HFF-Myc (cell line): ENCODE results near the gene MSI2.

Experiments used
- DNase-seq: peaks from one replicate; pipeline ENCODE4 v3.0.0-alpha.2; 2011; ENCODE audit warnings: low read depth; ENCODE audit errors: extremely low read depth
- H3K4me3 ChIP-seq: replicated peaks from 2 replicates; pipeline ENCODE4 v1.5.1; 2011; ENCODE audit warnings: low read depth, mild to moderate bottlenecking, control low read depth, low read length
- CTCF ChIP-seq: IDR thresholded peaks from 2 replicates; pipeline ENCODE4 v1.5.1; 2012; ENCODE audit warnings: mild to moderate bottlenecking, low read depth, low read length, control low read depth; ENCODE audit errors: missing control alignments

Gene MSI2

DNA sequence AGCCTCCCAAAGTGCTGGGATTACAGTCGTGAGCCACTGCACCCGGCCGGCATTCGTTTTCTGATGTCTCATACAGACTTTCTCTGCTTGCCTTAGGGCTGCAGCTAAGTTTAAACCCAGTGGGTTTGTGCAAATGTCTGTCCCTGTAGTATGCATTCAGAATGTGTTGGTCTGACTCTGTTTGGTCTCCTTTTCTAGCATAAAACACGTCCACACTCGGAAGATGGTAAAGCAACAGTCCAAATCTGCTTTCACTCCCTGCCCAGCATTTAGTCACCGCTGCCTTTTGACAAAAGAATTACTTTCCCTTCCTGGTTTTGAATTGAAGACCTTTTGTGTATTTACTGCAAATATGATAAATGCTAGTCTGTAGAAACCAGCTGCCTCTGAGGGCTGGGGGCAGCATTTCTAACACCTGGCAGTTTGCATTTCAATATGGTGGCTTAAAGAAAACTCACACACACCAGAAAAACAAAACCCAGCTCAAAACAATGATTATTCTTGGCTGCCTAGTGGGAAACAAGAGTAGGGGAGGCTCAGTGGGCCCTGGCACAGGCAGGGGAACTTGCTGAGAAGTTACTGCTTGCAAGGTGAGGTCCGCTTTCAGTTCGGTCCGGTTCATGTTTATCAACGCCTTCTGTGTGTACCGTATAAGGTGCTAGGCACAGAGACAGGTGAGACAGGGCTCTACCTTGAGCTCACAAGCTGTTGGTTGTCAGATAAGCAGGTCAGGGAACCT lies 56.9 kb downstream of the MSI2 start:
- no peak for DNase-seq
- TF ChIP-seq CTCF, result no peak
- H3K4me3 ChIP-seq, result no peak overlapping the region

GRCh38 chr17:57315061-57316015 lies 59.0 kb downstream of the MSI2 start:
- no peak for DNase-seq
- TF ChIP-seq CTCF, result no peak
- H3K4me3 ChIP-seq, result no peak overlapping the region

- no peak for DNase-seq
- TF ChIP-seq CTCF, result no peak
- no peak overlapping the region for H3K4me3 ChIP-seq
Observed at GRCh38 chr17:57316361-57316760, 60.0 kb downstream of the MSI2 start.

GRCh38 chr17:57317079-57317478 lies 60.8 kb downstream of the MSI2 start:
- no peak for DNase-seq
- no peak for TF ChIP-seq CTCF
- no peak overlapping the region for H3K4me3 ChIP-seq

DNA sequence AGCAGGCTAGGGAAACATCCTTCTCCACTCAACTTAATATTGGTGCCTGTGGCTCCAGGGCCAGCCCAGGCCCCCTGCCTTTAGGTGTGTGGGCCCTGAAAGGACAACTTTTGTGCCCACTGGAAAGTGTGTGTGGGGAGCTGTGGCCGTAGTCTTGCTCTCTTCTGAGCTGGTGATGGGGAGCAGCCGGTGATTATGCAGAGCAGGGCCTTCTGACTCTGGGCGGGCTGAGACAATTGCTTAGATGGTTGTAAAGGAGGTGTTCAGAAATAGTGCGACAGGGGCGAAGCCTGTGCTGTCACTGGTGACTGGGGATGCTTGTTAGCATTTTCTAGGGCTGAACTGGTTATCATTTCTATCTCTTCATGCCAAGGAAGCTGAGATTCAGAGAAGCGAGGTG lies 62.6 kb downstream of the MSI2 start:
- no peak for TF ChIP-seq CTCF
- DNase-seq, result no peak
- H3K4me3 ChIP-seq, result no peak overlapping the region

GRCh38 chr17:57319806-57320205 lies 63.5 kb downstream of the MSI2 start:
- no peak overlapping the region for H3K4me3 ChIP-seq
- no peak for DNase-seq
- no peak for TF ChIP-seq CTCF
